IPS DF 4.7 (cell line): ENCODE measurements around the gene NDUFS3.

Experiments
- DNase-seq: peaks from one replicate; pipeline ENCODE4 v3.0.0-alpha.2; 2013; ENCODE audit warnings: low spot score; ENCODE audit errors: extremely low read depth

Gene NDUFS3

GRCh38 chr11:47589977-47590861 lies 11.3 kb downstream of the NDUFS3 start:
- DNase-seq, result no peak

DNA sequence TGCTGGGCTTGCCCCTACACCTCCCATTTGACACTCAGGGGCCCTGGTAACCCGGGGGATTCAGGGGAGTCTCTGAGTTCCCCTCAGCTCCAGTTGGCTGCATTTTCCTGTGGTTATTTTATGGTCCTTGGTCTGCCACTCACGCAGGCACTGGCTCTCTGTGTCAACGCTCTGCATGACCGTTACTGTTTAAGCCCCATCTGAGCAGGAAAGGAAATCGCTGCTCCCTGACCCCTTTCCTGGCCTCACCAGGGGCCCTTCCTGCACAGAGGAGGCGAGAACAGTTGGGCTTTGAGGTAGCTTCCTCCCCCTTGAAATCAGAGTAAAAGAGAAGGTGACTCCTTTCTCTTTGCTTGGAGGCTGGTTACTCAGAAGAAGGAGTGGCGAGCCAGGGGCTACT lies 12.9 kb downstream of the NDUFS3 start:
- DNase-seq, result no peak

DNA sequence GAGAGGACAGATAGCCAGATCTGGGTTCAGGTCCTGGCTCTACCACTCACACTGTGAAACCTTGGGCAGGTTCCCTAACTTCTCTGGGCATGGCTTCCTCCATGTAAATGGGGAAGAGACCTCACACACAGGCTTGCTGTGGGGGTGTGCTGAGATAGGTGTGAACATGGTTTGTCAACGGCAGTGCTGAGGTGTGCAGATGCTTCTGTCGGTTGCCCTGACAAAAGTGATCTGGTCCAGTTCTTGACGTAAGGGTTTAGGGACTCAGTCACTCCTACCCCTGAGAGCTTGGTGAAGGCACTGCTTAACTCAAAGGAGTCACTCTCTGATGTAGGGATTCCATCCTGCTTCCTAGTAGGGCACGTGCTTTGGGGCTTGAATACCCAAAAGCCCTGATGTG lies 13.4 kb downstream of the NDUFS3 start:
- no peak for DNase-seq

DNA sequence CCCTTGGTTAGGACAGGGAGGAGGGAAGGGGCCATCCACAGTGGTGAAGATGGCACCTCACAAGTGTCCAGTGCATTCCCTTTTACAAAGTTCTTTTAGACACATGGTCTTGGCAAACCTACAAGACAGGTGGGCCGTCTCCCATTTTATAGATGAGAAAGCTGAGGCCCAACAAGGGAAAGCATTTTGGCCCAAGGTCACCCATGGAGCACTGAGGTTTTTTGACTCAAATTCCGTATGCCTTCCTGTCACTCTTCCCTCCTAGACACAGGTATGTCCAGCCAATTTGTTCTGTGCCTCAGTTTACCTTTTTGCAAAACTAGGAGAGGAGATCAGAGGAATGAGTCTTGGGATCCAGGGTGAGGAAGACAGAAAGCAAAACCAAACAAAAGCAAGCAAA lies 14.1 kb downstream of the NDUFS3 start:
- no peak for DNase-seq

- no peak for DNase-seq
Observed at GRCh38 chr11:47593492-47593933, 14.6 kb downstream of the NDUFS3 start.

GRCh38 chr11:47593934-47594855 lies 15.3 kb downstream of the NDUFS3 start, which contains the start of gene C1QTNF4:
TSS of gene C1QTNF4 (minus strand) at chr11:47594411. CDS start at chr11:47590810, 3,601 bp downstream.
- no peak for DNase-seq

GRCh38 chr11:47595029-47595428 lies 16.2 kb downstream of the NDUFS3 start:
- DNase-seq, result no peak

DNA sequence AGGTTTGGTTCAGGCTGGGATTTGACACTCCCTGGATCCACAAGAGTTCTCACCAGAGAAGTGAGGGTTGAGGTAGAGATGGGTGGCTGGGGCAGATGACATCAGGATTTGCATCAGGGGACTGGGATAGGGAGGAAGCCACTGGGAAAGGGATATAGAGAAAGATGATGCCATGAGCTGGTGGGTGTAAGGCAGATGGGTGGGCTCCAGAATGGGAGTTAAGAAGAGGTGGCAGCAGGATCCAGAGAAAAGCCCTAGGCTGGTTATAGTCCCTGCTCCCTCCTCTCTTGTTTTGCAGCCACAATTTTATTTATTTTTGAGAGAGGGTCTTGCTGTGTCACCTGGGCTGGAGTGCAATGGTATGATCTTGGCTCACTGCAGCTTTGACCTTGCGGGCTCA lies 17.1 kb downstream of the NDUFS3 start:
- DNase-seq, result no peak

DNA sequence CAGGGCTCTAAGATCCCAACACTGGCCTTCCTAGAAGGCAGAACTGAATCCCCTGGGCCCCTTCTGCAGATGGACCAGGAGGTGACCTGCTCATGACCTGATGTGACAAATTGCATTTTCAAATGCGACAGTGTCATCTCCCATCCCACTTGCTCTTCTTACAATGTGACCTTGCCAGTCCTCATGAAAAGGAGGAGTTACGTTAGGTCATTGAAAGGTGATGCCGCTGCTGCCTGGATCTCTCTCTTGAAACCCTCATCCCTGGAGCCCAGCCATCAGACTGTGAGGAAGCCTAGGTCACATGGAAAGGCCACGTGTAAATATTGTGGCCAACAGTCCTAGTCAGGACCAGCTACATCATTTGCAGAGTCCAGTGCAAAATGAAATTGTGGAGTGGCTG lies 21.0 kb downstream of the NDUFS3 start:
- DNase-seq, result no peak

DNA sequence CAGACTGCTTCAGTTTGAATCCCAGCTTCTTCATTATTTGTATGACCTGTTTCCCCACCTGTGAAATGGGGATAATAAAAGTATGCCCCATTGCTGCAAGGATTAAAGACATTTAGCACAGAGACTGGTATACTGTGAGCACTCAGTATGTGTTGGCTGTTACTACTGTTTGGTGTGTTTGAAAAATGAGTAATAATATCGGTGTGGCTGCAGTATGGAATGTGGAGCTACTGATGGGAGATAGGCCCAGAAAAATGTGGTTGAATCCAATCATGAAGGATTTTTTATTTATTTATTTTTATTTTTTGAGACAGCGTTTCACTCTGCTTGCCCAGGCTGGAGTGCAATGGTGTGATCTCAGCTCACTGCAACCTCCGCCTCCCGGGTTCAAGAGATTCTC lies 24.4 kb downstream of the NDUFS3 start:
- no peak for DNase-seq

- no peak for DNase-seq
Observed at GRCh38 chr11:47605921-47606320, 27.0 kb downstream of the NDUFS3 start.

DNA sequence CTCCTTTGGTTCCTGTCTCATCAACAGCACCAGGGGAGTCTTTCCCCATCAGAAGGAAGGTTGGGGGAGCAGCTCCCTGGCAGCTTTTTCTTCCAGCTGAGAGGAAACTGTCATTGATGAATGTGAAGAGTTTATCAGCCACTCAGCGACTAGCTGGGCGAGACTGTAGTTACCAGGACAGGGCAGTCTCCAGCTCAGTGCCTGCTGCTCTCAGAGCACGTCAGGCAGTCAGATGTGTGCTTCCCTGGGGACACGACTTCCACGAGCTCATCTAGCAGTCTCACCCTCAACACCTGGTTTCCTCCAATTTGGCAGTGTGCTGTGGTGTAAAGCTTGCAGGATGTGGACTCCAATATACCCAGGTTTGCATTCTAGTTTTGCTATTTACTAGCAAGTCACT lies 27.9 kb downstream of the NDUFS3 start:
- no peak for DNase-seq

DNA sequence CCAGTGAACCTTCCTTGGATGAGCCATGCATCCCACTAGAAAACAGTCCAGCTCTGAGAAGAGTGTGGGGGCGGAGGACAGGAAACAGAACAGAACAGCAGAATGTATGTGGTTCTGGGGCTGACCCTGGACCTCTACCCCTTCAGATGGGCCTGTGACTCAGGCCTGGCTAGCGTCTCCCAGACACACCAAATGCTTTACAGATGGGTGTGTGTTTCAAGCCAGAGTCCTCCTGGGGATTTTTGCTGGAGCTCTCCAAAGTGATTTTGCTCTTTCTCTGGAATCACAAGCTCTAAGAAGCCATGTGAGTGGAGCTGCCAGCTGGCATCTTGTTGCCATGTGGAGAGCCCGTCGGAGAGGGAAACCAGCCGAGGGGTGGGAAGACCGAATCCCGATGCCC lies 28.5 kb downstream of the NDUFS3 start:
- no peak for DNase-seq

GRCh38 chr11:47609675-47610074 lies 30.8 kb downstream of the NDUFS3 start:
- DNase-seq, result no peak

- DNase-seq, result no peak
Observed at GRCh38 chr11:47611348-47611794, 32.5 kb downstream of the NDUFS3 start.

DNA sequence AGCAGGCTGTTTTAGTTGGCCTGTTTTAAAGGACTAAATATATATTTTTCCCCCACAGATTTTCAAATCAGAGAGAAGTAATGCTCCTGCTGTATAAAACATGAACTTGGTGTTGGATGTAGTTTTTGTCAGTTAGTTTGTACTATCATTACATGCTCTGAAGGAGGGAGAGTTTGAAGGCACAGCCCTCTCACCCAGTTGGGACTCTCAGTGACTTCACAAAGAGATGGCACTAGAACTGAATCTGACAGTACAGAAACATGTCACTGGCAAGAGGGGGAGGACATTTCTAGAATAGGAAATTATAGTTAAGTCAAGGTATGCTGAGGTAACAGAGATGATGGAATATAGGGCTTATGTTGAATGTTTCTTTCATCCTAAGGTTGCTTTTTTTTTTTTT lies 36.4 kb downstream of the NDUFS3 start:
- no peak for DNase-seq

DNA sequence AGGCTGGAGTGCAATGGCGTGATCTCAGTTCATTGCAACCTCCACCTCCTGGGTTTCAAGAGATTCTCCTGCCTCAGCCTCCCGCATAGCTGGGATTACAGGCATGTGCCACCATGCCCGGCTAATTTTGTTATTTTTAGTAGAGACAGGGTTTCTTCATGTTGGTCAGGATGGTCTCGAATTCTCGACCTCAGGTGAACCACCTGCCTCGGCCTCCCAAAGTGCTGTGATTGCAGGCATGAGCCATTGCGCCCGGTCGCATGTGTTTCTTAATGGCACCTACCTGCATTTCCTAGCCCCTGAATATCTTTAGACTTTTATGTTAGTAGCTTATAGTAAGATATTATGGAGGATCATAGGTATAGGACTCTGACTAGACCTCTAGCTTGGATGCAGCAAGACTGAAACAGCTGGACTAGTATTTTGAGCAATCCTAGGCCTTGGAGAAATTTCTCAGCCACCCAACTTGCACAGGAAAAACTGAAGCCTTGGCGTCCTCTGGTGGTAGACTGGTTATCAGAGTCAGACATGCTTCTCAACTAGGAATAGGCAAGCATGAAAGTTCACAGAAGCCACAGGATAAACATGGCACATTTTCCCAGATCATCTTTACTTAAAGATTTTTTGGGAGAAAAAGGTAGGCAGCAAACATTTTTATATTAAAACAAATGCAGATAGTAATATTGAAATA lies 38.0 kb downstream of the NDUFS3 start:
- no peak for DNase-seq

GRCh38 chr11:47617417-47617809 lies 38.5 kb downstream of the NDUFS3 start:
- no peak for DNase-seq

- no peak for DNase-seq
Observed at GRCh38 chr11:47620836-47621378, 42.0 kb downstream of the NDUFS3 start.

DNA sequence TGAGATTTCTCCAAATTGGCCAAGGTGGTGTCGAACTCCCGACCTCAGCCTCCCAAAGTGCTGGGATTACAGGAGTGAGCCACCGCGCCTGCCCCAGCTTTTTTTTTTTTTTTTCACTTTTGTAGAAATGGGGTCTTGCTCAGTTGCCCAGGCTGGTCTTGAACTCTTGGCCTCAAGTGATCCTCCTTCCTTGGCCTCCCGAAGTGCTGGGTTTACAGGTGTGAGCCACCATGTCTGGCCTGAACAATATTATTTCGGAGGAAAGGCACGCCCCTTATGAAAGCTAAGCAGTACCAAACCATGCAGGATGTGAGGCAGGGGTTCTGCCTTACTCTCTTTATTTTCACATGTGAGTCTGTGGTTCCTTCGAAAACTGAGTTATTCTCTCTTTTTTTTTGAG lies 47.4 kb downstream of the NDUFS3 start:
- DNase-seq, result no peak

GRCh38 chr11:47628026-47628425 lies 49.2 kb downstream of the NDUFS3 start:
- DNase-seq, result no peak
